ENCODE measurements around the gene TSSC4.

TSSC4 gene

DNA sequence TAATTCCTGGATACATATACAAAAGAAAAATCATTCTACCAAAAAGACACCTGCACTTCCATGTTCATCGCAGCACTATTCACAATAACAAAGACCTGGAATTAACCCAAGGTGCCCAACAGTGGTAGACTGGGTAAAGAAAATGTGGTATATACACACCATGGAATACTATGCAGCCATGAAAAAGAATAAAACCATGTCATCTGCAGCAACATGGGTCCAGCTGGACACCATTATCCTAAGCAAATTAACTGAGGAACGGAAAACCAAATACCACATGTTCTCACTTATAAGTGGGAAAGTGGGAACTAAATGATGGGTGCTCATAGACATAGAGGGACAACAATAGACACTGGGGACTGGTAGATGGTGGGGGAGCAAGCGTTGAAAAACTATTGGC lies 39.3 kb downstream of the TSSC4 start:
- peaks cover 93% of the 10 kb centered on the region for H3K27me3 ChIP-seq
- H3K4me1 ChIP-seq (ENCODE audit: control insufficient read depth in 1 of 2, insufficient read depth in 1 of 2, low read depth in 1 of 2, low read length in 1 of 2): peaks cover 3 to 6% of the 10 kb centered on the region in 2 experiments
- no peaks in the 10 kb centered on the region for H3K9me3 ChIP-seq
- TF ChIP-seq, protein P1, sequence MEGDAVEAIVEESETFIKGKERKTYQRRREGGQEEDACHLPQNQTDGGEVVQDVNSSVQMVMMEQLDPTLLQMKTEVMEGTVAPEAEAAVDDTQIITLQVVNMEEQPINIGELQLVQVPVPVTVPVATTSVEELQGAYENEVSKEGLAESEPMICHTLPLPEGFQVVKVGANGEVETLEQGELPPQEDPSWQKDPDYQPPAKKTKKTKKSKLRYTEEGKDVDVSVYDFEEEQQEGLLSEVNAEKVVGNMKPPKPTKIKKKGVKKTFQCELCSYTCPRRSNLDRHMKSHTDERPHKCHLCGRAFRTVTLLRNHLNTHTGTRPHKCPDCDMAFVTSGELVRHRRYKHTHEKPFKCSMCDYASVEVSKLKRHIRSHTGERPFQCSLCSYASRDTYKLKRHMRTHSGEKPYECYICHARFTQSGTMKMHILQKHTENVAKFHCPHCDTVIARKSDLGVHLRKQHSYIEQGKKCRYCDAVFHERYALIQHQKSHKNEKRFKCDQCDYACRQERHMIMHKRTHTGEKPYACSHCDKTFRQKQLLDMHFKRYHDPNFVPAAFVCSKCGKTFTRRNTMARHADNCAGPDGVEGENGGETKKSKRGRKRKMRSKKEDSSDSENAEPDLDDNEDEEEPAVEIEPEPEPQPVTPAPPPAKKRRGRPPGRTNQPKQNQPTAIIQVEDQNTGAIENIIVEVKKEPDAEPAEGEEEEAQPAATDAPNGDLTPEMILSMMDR (IDR thresholded peaks at IDR 0.05): no peak
- H3K36me3 ChIP-seq: no peaks in the 10 kb centered on the region
- no peak overlapping the region for H3K27ac ChIP-seq
- H3K4me3 ChIP-seq (ENCODE audit: low read depth in 1 of 2, low read length in 1 of 2): no peak overlapping the region

DNA sequence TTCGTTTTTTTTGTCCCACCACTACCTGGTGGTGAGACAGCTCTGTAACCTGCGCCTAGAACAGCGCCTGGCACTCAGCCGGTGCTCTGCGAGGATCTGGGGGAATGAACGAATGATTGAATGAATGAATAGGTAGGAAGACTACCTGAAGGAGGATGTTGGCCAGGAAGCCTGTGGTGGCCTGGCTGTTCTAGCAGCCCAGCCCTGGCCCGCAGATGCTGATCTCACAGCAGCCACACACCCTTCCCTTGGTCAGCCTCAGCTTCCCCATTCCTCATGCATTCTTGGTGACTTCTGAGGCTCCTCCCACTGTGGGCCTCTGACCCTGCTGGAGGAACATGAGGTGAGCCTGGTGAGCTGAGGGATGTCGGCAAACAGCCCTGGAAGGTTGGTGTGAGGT lies 40.1 kb downstream of the TSSC4 start:
- Histone ChIP-seq H3K27me3 (peaks cover 88% of the 10 kb centered on the region), H3K36me3 (no peaks in the 10 kb centered on the region), H3K27ac (no peak overlapping the region), H3K4me1 (ENCODE audit: control insufficient read depth in 1 of 2, insufficient read depth in 1 of 2, low read depth in 1 of 2, low read length in 1 of 2) (peaks cover 7 to 11% of the 10 kb centered on the region in 2 experiments), H3K4me3 (ENCODE audit: low read depth in 1 of 2, low read length in 1 of 2) (no peak overlapping the region), H3K9me3 (no peaks in the 10 kb centered on the region)
- TF ChIP-seq, protein P1 (IDR thresholded peaks at IDR 0.05): no peak

DNA sequence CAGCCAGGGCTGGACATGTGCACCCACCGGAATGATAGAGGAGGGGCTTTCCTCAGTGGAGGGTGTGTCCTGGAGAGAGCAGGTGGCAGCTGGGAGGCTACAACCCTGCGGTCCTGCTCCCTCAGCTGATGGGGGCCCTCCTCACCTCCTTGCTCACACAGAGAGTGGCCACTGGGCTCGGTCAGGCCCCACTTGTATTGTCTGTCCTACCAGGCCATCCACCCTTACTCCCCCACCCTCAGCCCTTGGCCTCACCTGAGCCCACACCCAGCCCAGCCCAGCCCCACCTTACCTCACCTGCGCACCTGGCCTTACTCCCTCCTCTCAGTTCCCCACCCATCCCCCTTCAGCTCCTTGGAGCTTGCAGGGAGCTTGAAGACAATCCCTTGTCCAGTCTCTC lies 40.6 kb downstream of the TSSC4 start:
- Histone ChIP-seq H3K4me1 (ENCODE audit: control insufficient read depth in 1 of 2, insufficient read depth in 1 of 2, low read depth in 1 of 2, low read length in 1 of 2) (peaks cover 13 to 16% of the 10 kb centered on the region in 2 experiments), H3K27me3 (peaks cover 83% of the 10 kb centered on the region)
- TF ChIP-seq, protein P1 (IDR thresholded peaks at IDR 0.05): no peak

DNA sequence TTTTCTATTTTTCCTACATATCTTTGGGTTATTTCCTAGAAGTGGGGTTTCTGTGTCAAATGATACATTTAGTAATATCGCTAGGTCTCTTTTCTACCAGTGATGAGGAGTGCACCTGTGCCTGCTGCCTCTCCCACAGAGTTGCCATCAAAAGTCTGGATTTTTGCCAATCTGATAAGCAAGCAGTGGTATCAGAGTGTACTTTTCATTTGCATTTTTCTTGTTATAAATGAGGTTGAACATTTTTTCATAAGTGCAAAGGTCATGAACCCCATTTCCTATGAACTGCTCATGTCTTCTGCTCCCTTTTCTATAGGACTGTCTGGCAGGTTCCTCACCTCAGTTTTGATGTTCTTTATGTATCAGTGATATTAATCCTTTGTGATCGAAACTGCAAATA lies 42.0 kb downstream of the TSSC4 start:
- TF ChIP-seq, protein P1 (IDR thresholded peaks at IDR 0.05): no peak
- Histone ChIP-seq H3K36me3 (no peaks in the 10 kb centered on the region), H3K4me1 (ENCODE audit: control insufficient read depth in 1 of 2, insufficient read depth in 1 of 2, low read depth in 1 of 2, low read length in 1 of 2) (peaks cover 27 to 30% of the 10 kb centered on the region in 2 experiments), H3K27me3 (peaks cover 70% of the 10 kb centered on the region), H3K9me3 (no peaks in the 10 kb centered on the region), H3K4me3 (ENCODE audit: low read depth in 1 of 2, low read length in 1 of 2) (no peak overlapping the region), H3K27ac (no peak overlapping the region)

More for the DNA sequence above, 40.6 kb downstream of the TSSC4 start:
- Histone ChIP-seq H3K9me3 (no peaks in the 10 kb centered on the region), H3K4me3 (ENCODE audit: low read depth in 1 of 2, low read length in 1 of 2) (no peak overlapping the region), H3K36me3 (no peaks in the 10 kb centered on the region), H3K27ac (no peak overlapping the region)

DNA sequence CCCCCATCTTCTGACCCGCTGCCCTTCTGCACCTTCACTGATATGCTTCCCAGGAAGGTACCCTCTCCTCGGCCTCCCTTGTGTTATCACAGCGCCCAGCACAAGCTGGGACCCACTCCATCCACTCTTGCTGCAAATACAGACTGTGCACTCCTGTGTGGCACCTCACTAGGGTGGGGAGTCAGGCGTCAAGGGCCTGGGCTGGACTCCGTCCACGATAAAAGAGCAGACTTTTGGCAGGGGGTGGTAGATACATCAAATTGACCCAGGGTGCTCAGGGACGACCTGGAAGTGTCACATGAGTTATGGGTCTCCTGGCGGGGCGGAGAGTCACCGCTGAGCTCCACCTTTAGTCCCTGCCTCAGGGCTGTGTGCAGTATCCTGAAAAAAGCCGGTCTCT lies 42.9 kb downstream of the TSSC4 start:
- TF ChIP-seq, protein P1 (IDR thresholded peaks at IDR 0.05): no peak
- Histone ChIP-seq H3K9me3 (no peaks in the 10 kb centered on the region), H3K27ac (no peak overlapping the region), H3K4me3 (ENCODE audit: low read depth in 1 of 2, low read length in 1 of 2) (no peak overlapping the region), H3K27me3 (peaks cover 61% of the 10 kb centered on the region), H3K4me1 (ENCODE audit: control insufficient read depth in 1 of 2, insufficient read depth in 1 of 2, low read depth in 1 of 2, low read length in 1 of 2) (peaks cover 35 to 39% of the 10 kb centered on the region in 2 experiments), H3K36me3 (no peaks in the 10 kb centered on the region)

All from neutrophil (primary cell).